RPMI8226 (cell line): ENCODE measurements around the gene PARP15.
A peak's percentile ranks its signal among the peaks of the same experiment; 100 is the strongest.
"Not testable (repeated sequence)": the region's sequence is repeated elsewhere in the genome, so short reads cannot be mapped to it uniquely, and the experiment has no call there.

Experiments used
- DNase-seq: peaks from one replicate; pipeline ENCODE4 v3.0.0-alpha.2; 2015

The PARP15 gene

DNA sequence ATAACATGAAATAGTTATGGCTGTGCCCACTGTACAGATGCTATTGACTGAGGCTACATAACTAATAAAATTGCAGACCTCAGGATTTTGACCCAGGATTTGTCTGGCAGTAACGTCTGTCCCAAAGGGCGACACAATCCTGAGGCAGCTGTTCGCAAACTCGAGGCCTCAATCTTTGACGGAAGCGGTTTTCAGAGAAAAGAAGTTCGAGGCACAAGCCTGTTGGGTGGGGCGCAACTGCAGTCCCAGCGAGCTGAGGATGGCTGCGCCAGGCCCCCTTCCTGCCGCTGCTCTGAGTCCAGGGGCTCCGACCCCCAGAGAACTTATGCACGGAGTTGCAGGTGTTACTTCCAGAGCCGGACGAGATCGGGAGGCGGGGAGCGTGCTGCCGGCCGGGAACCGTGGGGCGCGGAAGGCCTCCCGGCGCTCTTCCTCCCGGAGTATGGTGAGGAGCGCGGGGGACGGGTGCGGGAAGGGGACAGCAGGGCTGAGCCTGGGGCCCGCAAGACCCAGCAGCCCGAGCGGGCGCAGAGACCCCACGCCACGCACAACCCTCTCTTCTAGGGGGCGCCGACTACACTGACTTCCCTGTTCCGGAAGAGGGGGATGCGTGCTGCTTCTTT lies at the start of gene PARP15:
TSS of gene PARP15 (plus strand) at position 242 of the 623 bp plus-strand sequence. CDS start at position 260, 18 bp downstream.
- DNase-seq, result no peak

DNA sequence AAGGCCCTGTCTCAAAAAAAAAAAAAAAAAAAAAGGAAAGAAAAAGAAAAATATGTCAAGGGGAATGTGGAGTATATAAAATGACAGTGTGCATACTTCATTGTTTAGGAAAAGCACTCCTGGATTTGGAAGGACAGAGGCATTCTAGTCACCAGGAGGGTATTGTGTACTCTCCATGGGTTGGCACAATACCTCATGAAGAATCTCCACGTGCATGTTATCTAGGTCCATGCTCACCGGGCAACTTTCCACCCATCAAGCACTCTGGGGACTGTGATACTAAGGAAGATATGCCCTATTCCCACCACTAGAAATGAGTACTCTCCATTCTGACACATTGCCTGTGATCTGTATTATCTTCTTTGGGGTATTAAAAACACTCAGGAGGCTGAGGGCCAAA lies 47.3 kb upstream of the PARP15 start:
- DNase-seq, result no peak

DNA sequence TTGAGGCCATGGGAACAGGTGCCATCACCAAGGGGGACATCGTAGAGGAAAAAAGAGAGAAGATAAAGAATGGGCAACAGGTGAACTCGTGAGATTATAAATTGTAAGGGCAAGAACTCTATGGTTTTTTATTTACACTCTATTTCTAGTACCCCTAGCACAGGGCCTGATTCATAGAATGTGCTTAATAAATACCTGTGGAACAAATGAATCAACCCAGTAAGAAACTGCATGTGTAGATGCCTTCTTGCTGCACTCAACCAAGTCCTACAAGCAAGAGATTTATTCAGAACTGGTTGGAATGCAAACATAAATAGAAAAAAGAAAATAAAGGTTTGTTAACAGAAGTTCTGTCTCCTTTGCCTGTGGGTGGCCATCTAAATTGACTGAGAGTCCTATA lies 44.0 kb upstream of the PARP15 start:
- DNase-seq, result no peak

GRCh38 chr3:122533931-122534334 lies 43.5 kb upstream of the PARP15 start:
- DNase-seq, result no peak

- DNase-seq, result no peak
Observed at GRCh38 chr3:122535964-122536631, 41.4 kb upstream of the PARP15 start.

- DNase-seq, result no peak
Observed at GRCh38 chr3:122536632-122537001, 40.8 kb upstream of the PARP15 start.

- no peak for DNase-seq
Observed at GRCh38 chr3:122538956-122539490, 38.4 kb upstream of the PARP15 start.

GRCh38 chr3:122546151-122546550 lies 31.3 kb upstream of the PARP15 start:
- DNase-seq, result no peak

DNA sequence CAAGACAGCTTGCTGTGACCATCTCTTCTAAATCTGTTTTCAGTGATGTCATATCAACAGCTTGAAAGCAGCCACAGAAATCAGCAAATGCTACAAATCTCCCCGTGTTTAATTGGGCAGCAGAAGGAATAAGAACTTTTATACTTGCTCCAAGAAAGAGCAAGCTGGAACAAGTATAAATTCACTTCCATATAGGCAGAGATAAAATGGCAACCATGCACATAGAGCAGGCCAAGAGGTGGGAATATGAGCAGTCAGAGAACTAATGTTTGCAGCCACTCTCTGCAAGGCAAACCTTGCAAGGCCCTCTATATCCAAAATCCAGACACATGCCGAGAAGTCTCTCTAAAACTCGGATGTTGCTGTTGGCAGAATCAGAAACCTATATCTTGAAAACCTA lies 29.4 kb upstream of the PARP15 start:
- no peak for DNase-seq

DNA sequence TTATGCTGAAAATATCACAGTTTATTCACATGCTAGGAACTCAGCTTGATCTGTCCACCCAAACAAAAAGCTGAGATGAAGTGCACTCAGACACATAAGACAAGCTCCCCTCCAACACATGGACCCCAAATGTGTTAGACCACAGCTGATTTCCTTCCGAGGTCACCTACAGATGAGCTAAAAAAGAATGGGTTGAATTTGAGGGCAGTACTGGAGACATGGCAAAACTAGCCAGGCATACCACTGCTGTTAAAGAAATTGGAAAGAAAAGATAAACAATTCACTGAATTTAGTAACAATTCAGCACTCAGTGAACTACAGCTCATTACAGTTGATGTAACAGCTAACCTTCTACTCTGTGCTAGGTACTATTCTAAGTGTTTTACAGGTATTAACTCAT lies 28.8 kb upstream of the PARP15 start:
- no peak for DNase-seq

DNA sequence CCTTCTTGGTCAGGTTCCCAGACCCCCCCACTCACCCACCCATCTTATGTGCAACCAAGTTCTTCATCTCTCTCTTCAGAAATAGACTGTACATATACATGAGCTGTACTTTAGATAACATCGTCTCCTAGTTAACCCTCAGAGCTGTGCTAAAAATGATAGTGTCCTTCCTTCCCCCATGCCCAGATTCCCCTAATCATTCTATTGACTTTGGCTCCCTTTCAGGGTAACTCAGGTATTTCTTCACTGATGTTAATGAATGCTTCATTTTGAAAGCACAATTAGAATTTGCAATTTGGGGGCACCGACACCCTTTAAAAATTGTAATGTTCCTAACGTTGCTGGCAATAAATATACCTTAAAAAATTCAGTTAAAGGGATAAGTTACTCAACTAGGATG lies 24.3 kb upstream of the PARP15 start:
- DNase-seq, result no peak

- no peak for DNase-seq
Observed at GRCh38 chr3:122555275-122556071, 22.0 kb upstream of the PARP15 start.

DNA sequence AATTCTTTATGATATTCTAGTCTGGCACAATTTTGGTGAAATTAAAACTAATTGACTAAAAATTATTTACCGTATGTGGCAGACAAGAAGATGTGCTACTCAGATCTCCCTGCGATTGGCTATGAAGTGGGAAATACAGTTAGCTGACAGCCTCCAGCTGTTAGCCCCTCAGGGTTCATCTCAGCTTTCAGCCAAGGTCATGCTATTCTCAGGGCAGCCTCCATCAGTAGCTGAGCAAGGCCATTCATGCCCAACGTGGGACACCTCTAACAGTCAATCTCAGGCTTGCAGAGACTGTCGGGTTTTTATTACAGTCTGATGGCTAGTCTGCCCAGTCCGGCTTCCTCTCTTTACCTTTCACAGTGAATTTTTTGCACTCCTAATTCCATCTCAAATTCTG lies 20.1 kb upstream of the PARP15 start:
- DNase-seq, result no peak

GRCh38 chr3:122558605-122559004 lies 18.8 kb upstream of the PARP15 start:
- DNase-seq, result no peak

DNA sequence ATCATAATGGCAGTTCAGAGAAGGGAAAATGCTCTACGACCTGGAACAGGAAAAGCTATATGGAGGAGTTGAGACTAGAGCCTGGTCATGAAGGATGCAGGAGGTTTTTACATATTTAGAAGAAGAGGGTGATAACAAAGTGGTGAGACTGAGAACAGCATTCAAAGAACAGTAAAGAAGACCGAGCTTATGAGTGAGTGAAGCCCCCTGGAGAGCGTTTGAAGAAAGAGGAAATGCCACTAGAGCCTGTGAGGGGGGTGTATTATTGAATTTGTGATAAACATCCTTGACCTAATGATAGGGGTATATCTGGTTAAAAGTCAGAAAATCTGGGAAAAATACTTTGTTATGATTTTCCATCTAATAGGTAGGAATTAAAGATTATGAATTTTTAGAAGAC lies 17.5 kb upstream of the PARP15 start:
- DNase-seq, result no peak

DNA sequence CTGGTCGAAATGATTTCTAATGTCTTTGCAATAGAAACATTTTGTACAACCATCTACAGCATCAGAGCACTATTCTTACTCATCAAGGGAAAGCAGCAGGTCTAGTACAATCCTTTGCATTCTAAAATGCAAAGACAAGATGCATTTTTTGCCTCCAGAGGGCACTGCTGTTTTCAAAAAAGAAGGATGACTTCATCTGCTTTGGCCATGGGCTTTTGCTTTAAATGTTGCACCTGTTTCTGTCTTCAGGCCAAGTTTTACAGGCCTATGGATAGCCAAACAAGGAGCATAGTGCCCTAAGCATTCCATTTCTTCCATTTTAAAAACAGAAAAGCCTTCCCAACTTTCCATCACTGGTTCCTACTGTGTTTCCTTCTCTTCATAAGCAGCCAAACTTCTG lies 16.8 kb upstream of the PARP15 start:
- DNase-seq, result peak; percentile 78

- no peak for DNase-seq
Observed at GRCh38 chr3:122562923-122563716, 14.3 kb upstream of the PARP15 start.

DNA sequence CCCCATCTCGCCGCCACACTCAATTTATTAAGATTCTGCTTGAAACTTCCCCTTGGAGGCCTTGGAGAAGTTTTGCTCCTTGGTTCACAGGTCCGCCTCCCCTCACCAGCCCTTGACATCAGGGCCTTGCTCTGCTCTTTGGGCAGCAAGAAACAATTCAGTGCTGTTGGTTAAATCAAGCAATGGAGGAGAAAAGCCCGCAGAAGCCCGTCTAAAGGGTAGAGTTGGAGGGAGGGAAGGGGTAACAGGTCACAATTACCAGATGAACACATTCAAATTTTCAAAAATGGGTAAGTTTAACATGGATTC lies 13.8 kb upstream of the PARP15 start:
- DNase-seq, result peak; percentile 17

GRCh38 chr3:122564155-122564912 lies 13.1 kb upstream of the PARP15 start, which contains the start of the genes DTX3L and PARP9:
Gene DTX3L, plus strand, starts transcription at chr3:122564338. Its CDS starts 89 bp downstream, at chr3:122564427.
Gene PARP9, minus strand, starts transcription at chr3:122564300. Its CDS starts 4,680 bp downstream, at chr3:122559620.
- peak; percentile 86 for DNase-seq

DNA sequence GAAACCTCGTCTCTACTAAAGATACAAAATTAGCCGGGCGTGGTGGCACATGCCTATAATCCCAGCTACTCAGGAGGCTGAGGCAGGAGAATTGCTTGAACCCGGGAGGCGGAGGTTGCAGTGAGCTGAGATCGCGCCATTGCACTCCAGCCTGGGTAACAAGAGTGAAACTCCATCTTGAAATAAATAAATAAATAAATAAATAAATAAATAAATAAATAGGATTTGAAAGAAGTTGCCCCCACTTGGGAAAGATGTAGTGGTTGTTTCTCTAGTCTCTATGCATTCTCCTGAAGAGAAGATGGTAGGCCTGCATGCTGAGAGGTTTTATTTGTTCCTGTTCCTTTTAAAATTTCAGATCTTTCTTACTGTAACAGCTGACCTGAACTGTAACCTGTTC lies 9.3 kb upstream of the PARP15 start:
- not testable (repeated sequence) for DNase-seq

DNA sequence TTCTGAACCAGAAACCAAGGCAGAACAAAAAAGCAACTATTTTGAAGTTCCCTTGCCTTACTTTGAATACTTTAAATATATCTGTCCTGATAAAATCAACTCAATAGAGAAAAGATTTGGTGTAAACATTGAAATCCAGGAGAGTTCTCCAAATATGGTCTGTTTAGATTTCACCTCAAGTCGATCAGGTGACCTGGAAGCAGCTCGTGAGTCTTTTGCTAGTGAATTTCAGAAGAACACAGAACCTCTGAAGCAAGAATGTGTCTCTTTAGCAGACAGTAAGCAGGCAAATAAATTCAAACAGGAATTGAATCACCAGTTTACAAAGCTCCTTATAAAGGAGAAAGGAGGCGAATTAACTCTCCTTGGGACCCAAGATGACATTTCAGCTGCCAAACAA lies 8.7 kb upstream of the PARP15 start:
- no peak for DNase-seq

DNA sequence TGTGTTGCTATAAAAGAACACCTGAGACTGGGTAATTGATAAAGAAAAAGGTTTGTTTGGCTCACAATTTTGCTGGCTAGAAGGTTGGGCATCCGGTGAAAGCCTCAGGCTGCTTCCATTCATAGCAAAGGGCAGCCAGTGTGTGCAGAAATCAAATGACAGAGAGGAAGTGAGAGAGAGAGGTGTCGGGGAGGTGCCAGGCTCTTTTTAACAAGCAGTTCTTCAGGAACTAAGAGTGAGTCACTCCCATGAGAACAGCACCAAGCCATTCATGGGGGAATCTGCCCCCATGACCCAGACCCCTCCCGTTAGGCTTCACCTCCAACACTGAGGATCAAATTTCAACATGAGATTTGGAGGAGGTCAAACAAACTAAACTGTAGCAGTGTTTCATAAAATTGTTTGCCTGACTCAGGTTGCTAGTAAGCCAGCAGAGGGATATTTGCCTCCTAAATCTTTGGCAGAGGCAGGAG lies 4.5 kb upstream of the PARP15 start:
- DNase-seq, result peak; percentile 44
